GM12892 (cell line): ENCODE results near the gene IRS1.

Experiments
- POLR2AphosphoS5 ChIP-seq: IDR thresholded peaks from 2 replicates; pipeline ENCODE4 v1.6.1; 2011; ENCODE audit warnings: low read depth, low read length, control low read depth
- TAF1 ChIP-seq: IDR thresholded peaks from 2 replicates; pipeline ENCODE4 v1.6.1; 2011; ENCODE audit warnings: low read depth, mild to moderate bottlenecking, control low read depth, low read length, borderline replicate concordance

DNA sequence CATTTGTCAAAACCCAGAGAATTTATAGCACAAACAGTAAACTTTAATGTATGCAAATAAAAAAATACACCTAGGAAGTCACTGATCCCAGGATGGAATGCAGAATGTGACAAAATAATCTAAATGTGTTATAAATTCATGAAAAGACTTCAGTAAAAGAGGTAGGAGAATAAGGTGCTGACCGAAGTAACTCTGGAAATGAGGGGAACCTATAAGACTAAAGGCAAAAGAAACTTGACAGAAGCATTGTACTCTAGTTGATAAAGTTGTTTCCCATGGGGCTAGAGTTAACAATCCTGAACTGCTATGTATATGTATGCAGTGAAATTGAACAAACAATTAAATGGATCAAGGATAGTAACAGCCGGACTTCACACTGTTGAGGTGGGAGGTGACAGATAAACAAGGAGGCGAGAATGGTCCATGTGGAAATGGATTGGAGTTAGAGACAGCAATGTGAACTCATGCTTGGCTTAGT is 24.5 kb downstream of the IRS1 start:
- TF ChIP-seq POLR2AphosphoS5, result no peak
- TF ChIP-seq TAF1, result no peak
